Stimulated activated memory B cell treated with anti-CD40 and anti-IgM and Interleukin-4, amounts not matched to agents 10 μg/mL and 1 μg/mL and 100 μg/mL, for 72 hours (primary cell): ENCODE results near the gene AP3M1.
"Not testable (repeated sequence)": the region's sequence is repeated elsewhere in the genome, so short reads cannot be mapped to it uniquely, and the experiment has no call there.

Source experiments
- ATAC-seq: fragments of 150-1000 bp; cut with Tn5 transposase; 2 replicates; pipeline ENCODE4 v1.10.0; 2021
- H3K27ac Mint-ChIP-seq: one replicate; pipeline ENCODE4 v1.8.0; 2022; ENCODE audit warnings: mild to moderate bottlenecking, mixed read lengths
- H3K27me3 Mint-ChIP-seq: one replicate; pipeline ENCODE4 v1.8.0; 2022; ENCODE audit warnings: mixed read lengths
- H3K36me3 Mint-ChIP-seq: one replicate; pipeline ENCODE4 v1.8.0; 2022; ENCODE audit warnings: mixed read lengths
- H3K4me1 Mint-ChIP-seq: one replicate; pipeline ENCODE4 v1.8.0; 2022; ENCODE audit warnings: mixed read lengths
- H3K4me3 Mint-ChIP-seq: one replicate; pipeline ENCODE4 v1.8.0; 2022; ENCODE audit warnings: mild to moderate bottlenecking, moderate library complexity, mixed read lengths
- H3K9me3 Mint-ChIP-seq: one replicate; pipeline ENCODE4 v1.8.0; 2022; ENCODE audit warnings: mixed read lengths

AP3M1 gene

DNA sequence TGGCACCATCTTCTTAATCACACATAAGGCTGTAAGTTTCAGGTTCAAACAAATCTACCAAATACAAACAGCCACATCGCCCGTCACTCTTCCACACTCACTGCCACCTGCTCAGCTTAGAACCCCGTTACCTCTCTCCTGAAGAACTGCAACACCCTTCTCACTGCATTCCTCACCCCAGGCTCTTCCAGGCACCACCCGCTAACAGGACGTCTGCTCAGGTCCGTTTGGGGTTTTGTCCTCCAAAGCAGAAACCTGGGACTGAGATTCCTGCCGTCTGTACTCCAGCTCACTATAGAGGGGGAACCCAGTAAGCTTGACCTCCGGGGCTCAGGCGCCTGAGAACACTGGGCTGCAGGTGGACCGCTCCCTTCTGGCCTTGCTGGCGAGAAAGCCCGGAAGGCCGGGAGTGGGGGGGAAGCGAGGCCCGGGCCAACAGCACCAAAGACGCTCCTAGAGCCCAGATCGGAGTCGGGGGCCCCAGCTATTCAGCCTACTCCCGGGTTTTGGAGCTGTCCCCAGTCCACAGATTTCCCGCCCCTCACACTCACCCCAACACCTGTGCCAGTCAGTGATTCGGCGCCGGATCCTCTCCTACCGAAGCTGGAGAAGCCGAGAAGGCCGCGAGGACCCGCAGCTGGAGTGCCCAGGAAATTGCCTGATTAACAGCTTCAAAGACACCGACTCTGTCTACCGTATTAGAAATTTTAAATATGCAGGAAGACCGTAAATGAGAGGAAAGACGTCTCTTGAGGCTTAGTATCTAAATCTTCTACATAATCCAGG, at the start of gene AP3M1:
Gene AP3M1, minus strand, starts transcription at position 625 of the 786 bp plus-strand sequence. CDS start 12,449 bp downstream, outside the sequence.
- H3K9me3 Mint-ChIP-seq: no peaks in the 10 kb centered on the region
- peaks cover 51% of the 10 kb centered on the region for H3K4me1 Mint-ChIP-seq
- H3K27ac Mint-ChIP-seq: no peak within 1 kb of the TSS
- H3K27me3 Mint-ChIP-seq: no peaks in the 10 kb centered on the region
- peak; percentile 75 for ATAC-seq
- H3K36me3 Mint-ChIP-seq: peaks cover 20% of the 10 kb centered on the region
- no peak within 1 kb of the TSS for H3K4me3 Mint-ChIP-seq

- H3K4me3 Mint-ChIP-seq: no peak overlapping the region
- H3K27me3 Mint-ChIP-seq: no peaks in the 10 kb centered on the region
- H3K27ac Mint-ChIP-seq: no peak overlapping the region
- peaks cover 26% of the 10 kb centered on the region for H3K4me1 Mint-ChIP-seq
- H3K9me3 Mint-ChIP-seq: peaks cover 3% of the 10 kb centered on the region
- H3K36me3 Mint-ChIP-seq: peaks cover 18% of the 10 kb centered on the region
- ATAC-seq: no peak
Measured at GRCh38 chr10:74199315-74199714, 48.7 kb upstream of the AP3M1 start.

DNA sequence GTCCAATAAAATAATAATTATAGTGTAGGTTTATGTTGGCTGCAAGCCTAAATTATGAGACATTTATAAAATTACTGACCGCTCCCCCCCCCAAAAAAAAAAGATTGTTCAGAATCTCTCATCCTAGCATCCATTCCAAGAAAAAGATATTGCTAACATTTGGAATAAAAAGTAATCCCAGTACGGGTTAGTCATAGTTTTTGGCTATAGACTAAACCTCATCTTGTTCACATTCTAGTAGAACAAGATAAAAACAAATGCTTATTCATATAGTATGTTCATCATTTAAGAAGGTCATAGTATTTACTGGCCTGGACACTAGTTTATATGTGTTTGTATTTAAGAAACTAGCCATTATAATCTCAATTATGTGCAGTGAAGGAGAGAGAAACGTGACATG, 44.4 kb upstream of the AP3M1 start:
- H3K27me3 Mint-ChIP-seq: no peaks in the 10 kb centered on the region
- peaks cover 60% of the 10 kb centered on the region for H3K4me1 Mint-ChIP-seq
- H3K27ac Mint-ChIP-seq: no peak overlapping the region
- H3K4me3 Mint-ChIP-seq: no peak overlapping the region
- H3K36me3 Mint-ChIP-seq: no peaks in the 10 kb centered on the region
- ATAC-seq: no peak
- peaks cover 3% of the 10 kb centered on the region for H3K9me3 Mint-ChIP-seq

- peaks cover 65% of the 10 kb centered on the region for H3K4me1 Mint-ChIP-seq
- no peak overlapping the region for H3K27ac Mint-ChIP-seq
- no peak overlapping the region for H3K4me3 Mint-ChIP-seq
- no peaks in the 10 kb centered on the region for H3K36me3 Mint-ChIP-seq
- no peak for ATAC-seq
- H3K27me3 Mint-ChIP-seq: no peaks in the 10 kb centered on the region
- peaks cover 3% of the 10 kb centered on the region for H3K9me3 Mint-ChIP-seq
Measured at GRCh38 chr10:74194545-74194944, 43.9 kb upstream of the AP3M1 start.

GRCh38 chr10:74190494-74190893, 39.9 kb upstream of the AP3M1 start:
- Mint-ChIP-seq H3K4me3 (peak overlapping the region; percentile 49), H3K4me1 (peaks cover 80% of the 10 kb centered on the region)
- ATAC-seq: no peak

DNA sequence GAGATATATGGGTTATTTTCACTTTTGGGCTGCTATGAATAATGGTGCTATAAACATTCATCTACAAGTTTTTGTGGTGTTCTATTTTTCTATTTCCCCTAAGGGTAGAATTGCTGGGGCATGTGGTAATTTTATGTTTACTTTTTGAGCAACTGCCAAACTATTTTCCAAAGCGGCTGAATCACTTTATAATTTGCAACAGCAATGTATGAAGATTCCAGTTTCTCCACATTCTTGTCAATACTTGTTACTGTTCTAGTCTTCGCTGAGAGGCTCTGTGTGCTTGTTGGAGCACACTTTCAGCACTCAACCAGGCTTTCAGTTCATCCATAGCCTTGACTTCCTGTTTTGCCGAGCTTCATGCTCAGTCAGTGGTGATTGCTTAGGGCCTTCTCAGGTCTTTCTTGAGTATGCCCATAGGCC, 39.4 kb upstream of the AP3M1 start:
- peak; percentile 84 for ATAC-seq
- peaks cover 81% of the 10 kb centered on the region for H3K4me1 Mint-ChIP-seq

More at GRCh38 chr10:74190494-74190893, 39.9 kb upstream of the AP3M1 start:
- Mint-ChIP-seq H3K27me3 (no peaks in the 10 kb centered on the region), H3K36me3 (peaks cover 10% of the 10 kb centered on the region), H3K9me3 (no peaks in the 10 kb centered on the region), H3K27ac (peak overlapping the region; percentile 86)

GRCh38 chr10:74188617-74189016, 38.0 kb upstream of the AP3M1 start:
- Mint-ChIP-seq H3K27ac (peak overlapping the region; percentile 86), H3K4me1 (peaks cover 72% of the 10 kb centered on the region), H3K36me3 (peaks cover 16% of the 10 kb centered on the region)
- not testable (repeated sequence) for H3K9me3 Mint-ChIP-seq, ATAC-seq, H3K4me3 Mint-ChIP-seq, H3K27me3 Mint-ChIP-seq

More for the DNA sequence above, 39.4 kb upstream of the AP3M1 start:
- Mint-ChIP-seq H3K36me3 (peaks cover 13% of the 10 kb centered on the region), H3K27ac (peak overlapping the region; percentile 86), H3K4me3 (peak overlapping the region; percentile 49), H3K27me3 (no peaks in the 10 kb centered on the region), H3K9me3 (no peaks in the 10 kb centered on the region)

GRCh38 chr10:74187237-74187636, 36.6 kb upstream of the AP3M1 start:
- Mint-ChIP-seq H3K36me3 (peaks cover 16% of the 10 kb centered on the region), H3K9me3 (no peaks in the 10 kb centered on the region), H3K4me1 (peaks cover 59% of the 10 kb centered on the region), H3K27ac (peak overlapping the region; percentile 79), H3K4me3 (no peak overlapping the region), H3K27me3 (no peaks in the 10 kb centered on the region)
- ATAC-seq: no peak

DNA sequence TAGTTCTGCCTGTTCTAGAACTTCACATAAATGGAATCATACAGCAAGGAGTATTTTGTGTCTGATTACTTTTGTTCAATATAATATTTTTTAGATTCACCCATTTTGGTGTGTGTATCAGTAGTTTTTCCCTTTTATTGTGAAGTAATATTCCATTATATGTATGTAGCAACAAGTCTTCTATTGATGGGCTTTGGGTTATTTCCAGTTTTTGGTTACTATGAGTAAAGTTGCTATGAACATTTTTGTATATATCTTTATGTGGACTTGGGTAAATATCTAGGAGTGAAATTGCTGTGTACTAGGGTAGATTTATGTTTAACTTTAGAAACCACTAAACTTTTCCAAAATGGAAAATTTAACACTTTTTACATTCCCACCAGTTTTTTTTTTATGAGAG, 36.0 kb upstream of the AP3M1 start:
- peak overlapping the region; percentile 79 for H3K27ac Mint-ChIP-seq

DNA sequence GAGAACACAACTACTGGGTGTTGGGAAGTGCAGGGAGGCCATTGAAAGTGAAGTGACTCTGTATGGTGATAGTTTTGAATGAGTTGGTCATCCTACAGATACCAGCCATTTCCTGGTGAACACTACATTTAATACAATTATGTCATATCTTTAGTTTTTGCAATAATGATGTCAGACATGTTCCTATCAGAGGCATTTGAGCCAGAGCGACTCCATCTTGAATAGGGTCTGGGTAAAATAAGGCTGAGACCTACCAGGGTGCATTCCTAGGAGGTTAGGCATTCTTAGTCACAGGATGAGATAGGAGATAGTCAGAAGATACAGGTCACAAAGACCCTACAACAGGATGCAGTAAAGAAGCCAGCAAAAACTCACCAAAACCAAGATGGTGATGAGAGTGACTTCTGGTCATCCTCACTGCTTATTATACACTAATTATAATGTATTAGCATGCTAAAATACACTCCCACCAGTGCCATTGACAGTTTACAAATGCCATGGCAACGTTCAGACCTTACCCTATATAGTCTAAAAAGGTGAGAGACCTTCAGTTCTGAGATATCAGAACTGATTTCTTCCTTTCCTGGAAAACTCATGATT, 28.6 kb upstream of the AP3M1 start:
- H3K27ac Mint-ChIP-seq: peak overlapping the region; percentile 27

More for the DNA sequence above, 36.0 kb upstream of the AP3M1 start:
- peaks cover 58% of the 10 kb centered on the region for H3K4me1 Mint-ChIP-seq
- ATAC-seq: no peak
- H3K9me3 Mint-ChIP-seq: no peaks in the 10 kb centered on the region
- no peaks in the 10 kb centered on the region for H3K27me3 Mint-ChIP-seq
- H3K4me3 Mint-ChIP-seq: no peak overlapping the region
- H3K36me3 Mint-ChIP-seq: peaks cover 16% of the 10 kb centered on the region

GRCh38 chr10:74178042-74178791, 27.6 kb upstream of the AP3M1 start:
- no peak for ATAC-seq
- Mint-ChIP-seq H3K9me3 (no peaks in the 10 kb centered on the region), H3K4me1 (peaks cover 46% of the 10 kb centered on the region), H3K36me3 (peaks cover 4% of the 10 kb centered on the region), H3K27me3 (no peaks in the 10 kb centered on the region), H3K4me3 (peak overlapping the region; percentile 43), H3K27ac (peak overlapping the region; percentile 27)

More for the DNA sequence above, 28.6 kb upstream of the AP3M1 start:
- H3K4me1 Mint-ChIP-seq: peaks cover 46% of the 10 kb centered on the region
- peak overlapping the region; percentile 12 for H3K4me3 Mint-ChIP-seq
- peaks cover 4% of the 10 kb centered on the region for H3K36me3 Mint-ChIP-seq
- no peak for ATAC-seq
- no peaks in the 10 kb centered on the region for H3K27me3 Mint-ChIP-seq
- H3K9me3 Mint-ChIP-seq: no peaks in the 10 kb centered on the region

DNA sequence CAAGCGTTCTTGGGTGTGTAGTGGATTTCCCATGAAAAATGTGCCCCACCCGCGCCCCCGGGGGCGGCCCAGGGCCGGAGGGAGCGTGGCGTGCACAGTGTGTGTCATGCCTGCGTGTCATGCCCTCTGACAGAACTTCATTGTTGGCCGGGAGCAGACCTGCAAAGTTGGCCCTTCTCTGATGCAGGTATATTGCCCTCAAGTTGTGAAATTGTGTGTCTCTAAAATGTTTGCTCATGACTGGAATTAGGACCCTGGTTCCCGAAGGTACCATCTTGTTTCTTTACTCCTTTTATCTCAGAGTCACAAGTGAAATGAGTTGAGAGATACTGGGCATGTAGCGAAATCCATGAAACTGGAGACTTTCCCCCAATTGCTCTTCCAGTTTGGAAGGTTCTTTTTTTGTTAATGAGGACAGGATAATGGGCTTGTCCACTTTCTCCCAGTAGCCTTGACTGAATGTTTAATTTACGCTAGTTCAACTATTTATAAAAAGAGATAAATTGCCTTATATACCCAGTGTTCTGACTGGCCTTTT, 26.6 kb upstream of the AP3M1 start:
- Mint-ChIP-seq H3K4me3 (peak overlapping the region; percentile 83), H3K36me3 (peaks cover 4% of the 10 kb centered on the region), H3K4me1 (peaks cover 46% of the 10 kb centered on the region), H3K27me3 (no peaks in the 10 kb centered on the region), H3K9me3 (no peaks in the 10 kb centered on the region), H3K27ac (peak overlapping the region; percentile 93)
- peak; percentile 46 for ATAC-seq

DNA sequence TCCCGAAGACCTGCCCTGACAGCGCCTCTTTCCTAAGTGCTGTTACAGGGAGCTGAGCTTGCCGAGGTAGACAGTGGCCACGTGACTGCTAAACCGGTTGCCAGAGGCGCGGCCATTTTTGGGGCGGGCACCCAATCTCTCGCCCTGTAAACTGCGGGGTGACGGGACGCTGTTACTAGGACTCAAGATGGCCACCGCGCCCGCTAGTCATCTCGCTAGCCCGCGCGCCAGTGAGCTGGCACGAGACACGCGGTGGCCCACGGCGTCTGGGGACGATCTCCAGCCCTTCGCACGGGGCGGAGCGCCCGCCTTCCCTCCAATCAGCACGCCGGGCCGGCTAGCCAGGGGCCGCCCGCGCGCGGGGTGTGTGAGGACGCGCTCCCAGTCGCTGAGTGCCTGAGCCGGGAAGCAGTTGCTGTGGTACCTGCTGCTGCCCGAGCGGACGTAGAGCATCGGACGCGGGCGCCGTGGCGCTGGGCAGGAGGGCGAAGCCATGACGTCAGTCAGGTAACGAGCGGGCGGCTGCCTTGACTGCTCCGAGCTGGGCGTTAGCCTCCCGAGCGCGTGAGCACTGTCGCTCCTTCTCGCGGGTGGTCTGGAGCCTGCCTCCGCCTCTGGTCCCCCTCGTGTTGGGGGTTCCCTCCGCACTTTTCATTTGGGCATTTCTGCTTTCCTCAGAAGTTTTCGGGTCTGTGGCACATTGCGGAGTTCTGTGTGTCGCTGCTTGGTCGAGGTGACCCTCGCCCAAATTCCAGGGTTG, 25.9 kb upstream of the AP3M1 start:
- peak overlapping the region; percentile 83 for H3K4me3 Mint-ChIP-seq
- H3K27me3 Mint-ChIP-seq: no peaks in the 10 kb centered on the region
- H3K9me3 Mint-ChIP-seq: no peaks in the 10 kb centered on the region
- H3K4me1 Mint-ChIP-seq: peaks cover 45% of the 10 kb centered on the region
- ATAC-seq: peak; percentile 99
- H3K27ac Mint-ChIP-seq: peak overlapping the region; percentile 93
- peaks cover 6% of the 10 kb centered on the region for H3K36me3 Mint-ChIP-seq

- Mint-ChIP-seq H3K36me3 (peaks cover 9% of the 10 kb centered on the region), H3K9me3 (no peaks in the 10 kb centered on the region), H3K27me3 (no peaks in the 10 kb centered on the region), H3K4me3 (peak overlapping the region; percentile 83), H3K27ac (peak overlapping the region; percentile 93), H3K4me1 (peaks cover 40% of the 10 kb centered on the region)
- no peak for ATAC-seq
Measured at GRCh38 chr10:74175510-74176379, 25.1 kb upstream of the AP3M1 start.
